HepG2 (cell line): ENCODE results near the gene TMEM63B. TPM values are rescaled to one million over a fixed set of nuclear protein-coding genes. Genes with fewer than 3 reads are reported as not detected.

Experiments used
- AKAP8 ChIP-seq: sonication (generic); formaldehyde crosslinking; IDR thresholded peaks from 2 replicates; pipeline ENCODE4 v1.5.1; 2020; ENCODE audit warnings: mild to moderate bottlenecking, missing genetic modification reagents
- FLYWCH1 ChIP-seq: sonication (generic); formaldehyde crosslinking; IDR thresholded peaks from 2 replicates; pipeline ENCODE4 v1.8.1; 2023; ENCODE audit warnings: mild to moderate bottlenecking, missing genetic modification reagents
- FOXA3 ChIP-seq: IDR thresholded peaks from 2 replicates; pipeline ENCODE4 v1.6.1; 2016; ENCODE audit warnings: missing genetic modification reagents, missing compliant biosample characterization
- HOXA9 ChIP-seq: sonication (generic); formaldehyde crosslinking; IDR thresholded peaks from 2 replicates; pipeline ENCODE4 v1.8.1; 2022; ENCODE audit warnings: missing genetic modification reagents, mild to moderate bottlenecking, moderate library complexity, borderline replicate concordance
- IKZF5 ChIP-seq: IDR thresholded peaks from 2 replicates; pipeline ENCODE4 v1.6.1; 2018; ENCODE audit warnings: missing genetic modification reagents, mild to moderate bottlenecking, missing compliant biosample characterization
- KDM3A ChIP-seq: IDR thresholded peaks from 2 replicates; pipeline ENCODE4 v1.6.1; 2018; ENCODE audit warnings: low read depth, missing compliant biosample characterization
- KLF16 ChIP-seq, 2 experiments: sonication (generic) in 1 of 2; formaldehyde crosslinking in 1 of 2; IDR thresholded peaks; 2 replicates each; pipeline versions ENCODE4 v1.6.1 to v1.8.0; 2016 to 2023; ENCODE audit warnings: missing genetic modification reagents in 2 of 2, missing compliant biosample characterization in 1 of 2
- MIER2 ChIP-seq: IDR thresholded peaks from 2 replicates; pipeline ENCODE4 v1.6.1; 2016; ENCODE audit warnings: missing biosample characterization, missing genetic modification reagents
- MTF2 ChIP-seq: sonication (generic); formaldehyde crosslinking; IDR thresholded peaks from 2 replicates; pipeline ENCODE4 v1.5.0; 2020; ENCODE audit warnings: missing genetic modification reagents, borderline replicate concordance
- NR1H2 ChIP-seq: sonication (generic); formaldehyde crosslinking; IDR thresholded peaks from 2 replicates; pipeline ENCODE4 v1.8.1; 2022; ENCODE audit warnings: low read depth, missing genetic modification reagents, borderline replicate concordance
- REXO4 ChIP-seq: sonication (generic); formaldehyde crosslinking; IDR thresholded peaks from 2 replicates; pipeline ENCODE4 v1.8.0; 2022; ENCODE audit warnings: missing genetic modification reagents, mild to moderate bottlenecking, borderline replicate concordance
- RFXAP ChIP-seq: sonication (generic); formaldehyde crosslinking; IDR thresholded peaks from 2 replicates; pipeline ENCODE4 v1.4.0; 2020; ENCODE audit warnings: missing genetic modification reagents, borderline replicate concordance
- SIN3B ChIP-seq: fragments of 150-350 bp; IDR thresholded peaks from 2 replicates; pipeline ENCODE4 v1.6.1; 2014; ENCODE audit warnings: low read length
- TFAP4 ChIP-seq: sonication (generic); IDR thresholded peaks from 2 replicates; pipeline ENCODE4 v1.6.1; 2016; ENCODE audit warnings: low read depth, borderline replicate concordance
- ZKSCAN1 ChIP-seq: fragments of 150-350 bp; IDR thresholded peaks from 2 replicates; pipeline ENCODE4 v1.6.1; 2014; ENCODE audit warnings: low read length
- ZMAT3 ChIP-seq: sonication (generic); formaldehyde crosslinking; conservative IDR thresholded peaks from 2 replicates; pipeline ENCODE4 v1.7.0; 2021; ENCODE audit warnings: missing genetic modification reagents
- ZNF550 ChIP-seq: sonication (generic); formaldehyde crosslinking; IDR thresholded peaks from 2 replicates; pipeline ENCODE4 v1.4.0; 2020; ENCODE audit warnings: mild to moderate bottlenecking, missing genetic modification reagents, borderline replicate concordance
- ZNF589 ChIP-seq: sonication (generic); formaldehyde crosslinking; conservative IDR thresholded peaks from 2 replicates; pipeline ENCODE4 v1.8.0; 2022; ENCODE audit warnings: mild to moderate bottlenecking, moderate library complexity, missing genetic modification reagents
- ZNF615 ChIP-seq: sonication (generic); formaldehyde crosslinking; IDR thresholded peaks from 2 replicates; pipeline ENCODE4 v1.5.0; 2020; ENCODE audit warnings: mild to moderate bottlenecking, missing genetic modification reagents, borderline replicate concordance
- ZNF639 ChIP-seq: conservative IDR thresholded peaks from 2 replicates; pipeline ENCODE4 v1.6.1; 2018; ENCODE audit warnings: missing genetic modification reagents
- ZNF770 ChIP-seq: sonication (generic); formaldehyde crosslinking; IDR thresholded peaks from 2 replicates; pipeline ENCODE4 v1.5.0; 2020; ENCODE audit warnings: mild to moderate bottlenecking, missing genetic modification reagents
- polyA plus RNA-seq, 8 experiments: library from polyadenylated mRNA; depleted of rRNA in 3 of 8; stranded (reverse) in 7 of 8; unstranded in 1 of 8; fragments of >200 nt; fragmentation: Illumina TruSeq in 4 of 8; extraction: Trizol in 4 of 8; gene quantifications; 2 replicates each; pipeline versions ENCODE4 v1.2.1 to v1.2.3, GENCODE V29; 2011 to 2016; ENCODE audit warnings: low read depth in 4 of 8, missing spikeins in 1 of 8, mixed read lengths in 1 of 8; ENCODE audit not compliant: insufficient read depth in 1 of 8
- total RNA-seq, 5 experiments: library from RNA; depleted of rRNA; stranded (reverse); fragments of >200 nt; fragmentation: Illumina TruSeq; extraction: Trizol; gene quantifications; 2 replicates each; pipeline ENCODE4 v1.2.3, GENCODE V29; 2016; ENCODE audit warnings: low read depth in 1 of 5

TMEM63B gene
- total and polyA plus RNA-seq, 2 of the 13 experiments (the other 11 are each of a cell fraction or from before 2014, with no cell fraction given) = 27.4 to 75.8 TPM

- TF ChIP-seq ZNF770 (CRISPR knock-in tag) = peak; percentile 36; the same call in 1 of the 2 replicates
- peak; percentile 73; the same call in 1 of the 2 replicates for TF ChIP-seq KDM3A (CRISPR knock-in tag)
- no peak for TF ChIP-seq REXO4
- no peak for TF ChIP-seq AKAP8 (CRISPR knock-in tag)
- TF ChIP-seq TFAP4 = peak; percentile 49; the same call in 1 of the 2 replicates
- no peak for TF ChIP-seq ZNF639 (CRISPR knock-in tag)
- TF ChIP-seq KLF16 (CRISPR knock-in tag; IDR thresholded peaks at IDR 0.05) = peak in 1 of 2 experiments; percentile 81; a peak in 2 of 4 replicates
- TF ChIP-seq SIN3B = no peak
- TF ChIP-seq FOXA3 = peak; percentile 87
- no peak for TF ChIP-seq FLYWCH1 (CRISPR knock-in tag)
- no peak for TF ChIP-seq ZNF589
- no peak for TF ChIP-seq NR1H2 (CRISPR knock-in tag)
- no peak for TF ChIP-seq MTF2 (CRISPR knock-in tag)
- peak; percentile 93 for TF ChIP-seq IKZF5 (CRISPR knock-in tag)
- no peak for TF ChIP-seq MIER2 (CRISPR knock-in tag)
- TF ChIP-seq RFXAP (CRISPR knock-in tag) = no peak
- TF ChIP-seq HOXA9 (CRISPR knock-in tag) = no peak
- TF ChIP-seq ZNF550 = no peak
- TF ChIP-seq ZNF615 = no peak
- TF ChIP-seq ZKSCAN1 = no peak
- peak; percentile 51; the same call in 1 of the 2 replicates for TF ChIP-seq ZMAT3 (CRISPR knock-in tag)
Measured at GRCh38 chr6:44111434-44112417, 15.6 kb upstream of the TMEM63B start (continued).
